Fibroblast of the aortic adventitia (primary cell): ENCODE measurements around the gene GLOD4. TPM values are rescaled to one million over a fixed set of nuclear protein-coding genes. Genes with fewer than 3 reads are reported as not detected.
A peak's percentile ranks its signal among the peaks of the same experiment; 100 is the strongest.
"Not testable (repeated sequence)": the region's sequence is repeated elsewhere in the genome, so short reads cannot be mapped to it uniquely, and the experiment has no call there.

Source experiments
- DNase-seq: peaks from one replicate; pipeline ENCODE4 v3.0.0-alpha.2; 2010; ENCODE audit warnings: low read depth
- H3K4me3 ChIP-seq: 2 replicates; pipeline ENCODE4 v1.5.1; 2011; ENCODE audit warnings: low read depth, mild to moderate bottlenecking, control low read depth, low read length, moderate library complexity
- total RNA-seq: library from RNA; depleted of rRNA; stranded (reverse); fragments of >200 nt; gene quantifications from 2 replicates; pipeline ENCODE4 v1.2.3, GENCODE V29; 2012; ENCODE audit warnings: low replicate concordance
- TF ChIP-seq, protein P1 (sequence below): IDR thresholded peaks from 2 replicates; pipeline ENCODE4 v1.5.1; 2011; ENCODE audit warnings: mild to moderate bottlenecking, low read length, control low read depth, inconsistent platforms; ENCODE audit not compliant: insufficient read depth

Gene GLOD4
- total RNA-seq, 1 donor = 49.9 TPM

DNA sequence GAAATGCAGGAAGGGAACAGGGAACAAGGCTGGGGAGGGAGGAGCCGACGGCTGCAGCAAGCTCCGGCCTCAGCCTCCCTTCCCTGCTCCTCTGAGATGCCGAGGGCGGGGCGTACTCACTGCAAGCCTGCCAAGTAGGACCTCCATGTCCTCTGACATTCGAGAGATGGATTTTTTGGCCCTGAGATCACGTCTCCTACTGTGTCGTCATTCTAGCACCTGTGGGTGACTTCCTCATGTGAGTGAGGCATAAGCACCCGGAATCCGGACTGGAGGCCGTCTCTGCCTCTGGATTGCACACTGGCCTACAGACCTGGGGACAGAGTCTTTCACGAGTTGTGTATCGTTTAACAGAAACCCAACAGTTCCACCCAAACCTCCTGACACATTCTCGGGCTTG lies 14.5 kb upstream of the GLOD4 start:
- TF ChIP-seq, protein P1, sequence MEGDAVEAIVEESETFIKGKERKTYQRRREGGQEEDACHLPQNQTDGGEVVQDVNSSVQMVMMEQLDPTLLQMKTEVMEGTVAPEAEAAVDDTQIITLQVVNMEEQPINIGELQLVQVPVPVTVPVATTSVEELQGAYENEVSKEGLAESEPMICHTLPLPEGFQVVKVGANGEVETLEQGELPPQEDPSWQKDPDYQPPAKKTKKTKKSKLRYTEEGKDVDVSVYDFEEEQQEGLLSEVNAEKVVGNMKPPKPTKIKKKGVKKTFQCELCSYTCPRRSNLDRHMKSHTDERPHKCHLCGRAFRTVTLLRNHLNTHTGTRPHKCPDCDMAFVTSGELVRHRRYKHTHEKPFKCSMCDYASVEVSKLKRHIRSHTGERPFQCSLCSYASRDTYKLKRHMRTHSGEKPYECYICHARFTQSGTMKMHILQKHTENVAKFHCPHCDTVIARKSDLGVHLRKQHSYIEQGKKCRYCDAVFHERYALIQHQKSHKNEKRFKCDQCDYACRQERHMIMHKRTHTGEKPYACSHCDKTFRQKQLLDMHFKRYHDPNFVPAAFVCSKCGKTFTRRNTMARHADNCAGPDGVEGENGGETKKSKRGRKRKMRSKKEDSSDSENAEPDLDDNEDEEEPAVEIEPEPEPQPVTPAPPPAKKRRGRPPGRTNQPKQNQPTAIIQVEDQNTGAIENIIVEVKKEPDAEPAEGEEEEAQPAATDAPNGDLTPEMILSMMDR = no peak
- H3K4me3 ChIP-seq = no peak overlapping the region
- DNase-seq = no peak

DNA sequence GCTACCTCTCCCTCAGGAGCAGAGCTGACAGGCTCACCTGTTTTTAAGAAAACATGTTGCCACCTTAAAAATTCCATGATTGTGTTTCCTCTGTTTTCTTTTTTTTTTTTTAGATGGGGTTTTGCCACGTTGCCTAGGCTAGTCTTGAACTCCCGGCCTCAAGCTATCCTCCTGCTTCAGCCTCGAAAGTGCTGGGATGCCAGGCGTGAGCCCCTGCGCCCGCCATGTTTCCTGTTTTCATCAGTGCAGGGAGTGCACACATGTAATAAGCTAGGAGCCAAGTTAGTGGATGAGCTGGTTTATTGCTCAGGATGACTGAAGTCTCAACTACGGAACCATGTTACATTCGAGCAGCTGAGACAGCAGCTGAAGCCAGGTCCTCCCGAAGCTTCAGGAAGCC lies 13.6 kb upstream of the GLOD4 start:
- no peak overlapping the region for H3K4me3 ChIP-seq
- DNase-seq = no peak
- TF ChIP-seq, protein P1 = no peak

DNA sequence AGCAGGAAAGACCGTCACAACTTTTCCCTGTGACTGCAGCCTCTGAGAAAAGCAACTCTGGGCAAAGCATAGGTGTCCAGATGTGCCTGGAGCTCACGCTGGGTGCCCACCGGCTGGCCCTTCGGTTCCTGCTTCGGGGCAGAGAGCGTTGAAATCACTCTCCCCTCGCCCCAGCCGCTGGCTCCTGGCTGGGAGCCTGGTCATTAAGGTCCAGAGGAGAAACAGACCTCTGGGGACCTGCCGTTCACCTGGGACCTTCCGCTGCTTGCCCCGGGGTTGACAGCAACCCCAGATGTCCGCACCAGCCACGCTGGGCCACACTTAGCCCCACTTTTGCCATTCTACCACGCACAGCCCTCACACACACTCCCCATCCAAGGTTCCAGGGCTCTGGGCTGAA lies 13.2 kb upstream of the GLOD4 start:
- no peak overlapping the region for H3K4me3 ChIP-seq
- TF ChIP-seq, protein P1 = no peak
- DNase-seq = no peak

DNA sequence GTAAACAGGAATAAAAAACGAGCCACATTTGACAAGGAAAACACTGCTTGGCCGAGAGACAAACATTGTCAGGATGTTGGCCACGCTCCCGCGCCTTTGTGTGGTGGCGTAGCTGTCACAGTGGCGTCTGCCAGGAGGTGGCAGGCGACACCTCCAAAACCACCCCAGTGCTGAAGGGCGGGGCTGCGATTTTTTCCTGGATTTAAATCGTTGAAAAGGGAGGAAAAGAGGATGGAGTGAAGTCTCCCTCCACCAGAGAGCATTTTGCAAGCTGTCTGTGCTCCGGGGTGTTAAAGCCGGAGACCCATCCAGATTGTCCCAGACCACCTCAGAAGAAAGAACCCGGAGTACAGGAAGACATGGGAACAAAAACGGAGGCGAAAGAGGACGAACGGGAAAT lies 12.8 kb upstream of the GLOD4 start:
- TF ChIP-seq, protein P1 = peak; percentile 71
- H3K4me3 ChIP-seq = no peak overlapping the region
- DNase-seq = peak; percentile 79

DNA sequence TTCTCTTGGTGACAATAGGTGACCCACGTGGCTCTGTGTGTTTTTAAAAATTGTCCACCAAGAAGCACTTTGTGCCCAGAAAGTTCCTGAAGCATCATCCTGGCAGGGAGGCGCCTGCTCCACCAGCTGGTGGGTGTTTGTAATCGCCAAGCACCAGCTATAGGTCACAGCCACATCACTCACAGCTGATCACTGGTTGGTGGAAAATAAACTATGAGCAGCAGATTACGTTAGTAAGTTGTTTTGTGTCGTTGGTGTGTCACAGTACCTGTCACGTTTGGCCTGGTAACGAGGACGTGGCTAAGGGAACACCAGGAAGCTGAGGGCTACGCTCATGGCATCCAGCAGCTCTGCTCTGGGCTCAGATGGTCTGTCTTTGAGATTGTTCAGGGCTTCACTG lies 10.2 kb upstream of the GLOD4 start:
- no peak overlapping the region for H3K4me3 ChIP-seq
- TF ChIP-seq, protein P1 = no peak
- DNase-seq = no peak

DNA sequence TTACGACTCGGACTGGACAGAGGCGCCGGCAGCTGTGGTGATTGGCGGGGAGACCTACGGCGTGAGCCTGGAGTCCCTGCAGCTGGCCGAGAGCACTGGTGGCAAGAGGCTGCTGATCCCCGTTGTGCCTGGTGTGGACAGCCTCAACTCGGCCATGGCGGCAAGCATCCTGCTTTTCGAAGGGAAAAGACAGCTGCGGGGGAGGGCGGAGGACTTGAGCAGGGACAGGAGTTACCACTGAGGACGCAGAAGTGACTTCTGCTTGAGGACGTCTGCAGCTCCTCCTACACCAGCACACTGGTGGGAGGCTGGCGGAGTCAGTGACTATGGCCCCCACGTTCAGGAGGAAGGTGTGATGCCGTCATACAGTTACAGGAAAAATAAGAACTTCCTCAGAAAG lies 9.7 kb upstream of the GLOD4 start:
- no peak overlapping the region for H3K4me3 ChIP-seq
- DNase-seq = no peak
- TF ChIP-seq, protein P1 = no peak

DNA sequence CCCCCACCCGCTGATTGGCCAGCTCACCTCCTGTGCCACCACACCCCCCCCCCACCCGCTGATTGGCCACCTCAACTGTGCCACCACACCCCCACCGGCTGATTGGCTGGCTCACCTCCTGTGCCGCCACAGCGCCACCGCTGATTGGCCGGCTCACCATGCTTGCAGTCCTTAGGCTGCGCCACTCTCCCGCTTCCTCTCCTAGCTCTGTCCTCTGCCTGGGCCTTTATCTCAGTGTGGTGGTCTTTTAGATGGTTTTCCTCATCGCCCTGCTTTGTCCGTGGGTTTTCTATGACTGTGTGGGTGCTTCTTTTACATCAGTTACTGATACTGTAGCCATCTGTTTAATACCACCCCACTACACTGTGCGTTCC lies 8.8 kb upstream of the GLOD4 start:
- DNase-seq, H3K4me3 ChIP-seq: not testable (repeated sequence)

DNA sequence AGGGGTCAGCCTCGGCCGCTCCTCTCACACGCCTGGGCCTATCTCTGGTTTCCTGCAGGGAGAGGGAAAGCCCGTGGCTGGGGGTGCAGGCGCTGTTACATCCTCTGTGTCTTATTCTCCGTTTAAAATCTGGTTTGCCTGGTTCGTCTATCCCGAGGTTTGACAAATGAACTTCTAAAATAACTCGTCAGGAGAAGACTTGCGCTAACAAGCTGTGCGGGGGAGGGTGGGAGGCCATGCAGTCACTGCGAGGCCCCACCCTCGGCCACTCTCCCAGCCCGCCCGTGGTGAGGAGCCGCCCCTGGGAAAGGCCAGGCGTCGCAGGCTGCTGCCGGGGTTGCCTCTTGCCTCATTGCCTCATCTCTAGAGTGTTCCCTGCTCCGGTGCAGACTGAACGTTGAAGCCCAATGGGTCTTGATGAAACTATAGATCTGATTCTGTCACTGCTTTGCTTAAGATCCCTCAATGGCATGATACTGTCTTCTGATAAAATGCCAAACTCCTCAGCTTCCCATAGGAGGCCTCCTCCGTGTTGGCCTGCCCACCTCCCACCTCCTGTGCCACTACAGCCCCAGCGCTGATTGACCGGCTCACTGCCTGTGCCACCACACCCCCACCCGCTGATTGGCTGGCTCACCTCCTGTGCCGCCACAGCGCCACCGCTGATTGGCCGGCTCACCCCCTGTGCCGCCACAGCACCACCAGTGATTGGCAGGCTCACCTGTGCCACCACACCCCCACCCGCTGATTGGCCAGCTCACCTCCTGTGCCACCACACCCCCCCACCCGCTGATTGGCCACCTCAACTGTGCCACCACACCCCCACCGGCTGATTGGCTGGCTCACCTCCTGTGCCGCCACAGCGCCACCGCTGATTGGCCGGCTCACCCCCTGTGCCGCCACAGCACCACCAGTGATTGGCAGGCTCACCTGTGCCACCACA lies 8.1 kb upstream of the GLOD4 start:
- H3K4me3 ChIP-seq = not testable (repeated sequence)
- peak; percentile 4 for DNase-seq
